Omental fat pad (tissue), 4 donors: Measurements from ENCODE around the gene UBE3D. TPM values are rescaled to one million over a fixed set of nuclear protein-coding genes. Genes with fewer than 3 reads are reported as not detected.

Experiments used
- ATAC-seq: fragments of 150-250 bp; one replicate; pipeline ENCODE4 v1.9.1; 2016; ENCODE audit warnings: mild to moderate bottlenecking, moderate library complexity; ENCODE audit not compliant: low FRiP score
- DNase-seq: peaks from one replicate; pipeline ENCODE4 v3.0.0-alpha.2; 2019; ENCODE audit warnings: low spot score
- CTCF ChIP-seq, 3 donors: fragments of 450-650 bp; IDR thresholded peaks; one replicate each; pipeline ENCODE4 v1.5.1; 2016 to 2017; ENCODE audit warnings: antibody characterized with exemption in 3 of 3, mild to moderate bottlenecking in 3 of 3, moderate library complexity in 2 of 3
- total RNA-seq, 4 donors: library from RNA; depleted of rRNA; stranded (reverse); fragments of >200 nt; gene quantifications; one replicate each; pipeline ENCODE4 v1.1.0, GENCODE V29; 2016

The UBE3D gene
- total RNA-seq = 10 to 100 TPM in 1 of 4 donors, 1 to 10 TPM in 3; 6.1 to 17.5 (median 7.5) TPM

DNA sequence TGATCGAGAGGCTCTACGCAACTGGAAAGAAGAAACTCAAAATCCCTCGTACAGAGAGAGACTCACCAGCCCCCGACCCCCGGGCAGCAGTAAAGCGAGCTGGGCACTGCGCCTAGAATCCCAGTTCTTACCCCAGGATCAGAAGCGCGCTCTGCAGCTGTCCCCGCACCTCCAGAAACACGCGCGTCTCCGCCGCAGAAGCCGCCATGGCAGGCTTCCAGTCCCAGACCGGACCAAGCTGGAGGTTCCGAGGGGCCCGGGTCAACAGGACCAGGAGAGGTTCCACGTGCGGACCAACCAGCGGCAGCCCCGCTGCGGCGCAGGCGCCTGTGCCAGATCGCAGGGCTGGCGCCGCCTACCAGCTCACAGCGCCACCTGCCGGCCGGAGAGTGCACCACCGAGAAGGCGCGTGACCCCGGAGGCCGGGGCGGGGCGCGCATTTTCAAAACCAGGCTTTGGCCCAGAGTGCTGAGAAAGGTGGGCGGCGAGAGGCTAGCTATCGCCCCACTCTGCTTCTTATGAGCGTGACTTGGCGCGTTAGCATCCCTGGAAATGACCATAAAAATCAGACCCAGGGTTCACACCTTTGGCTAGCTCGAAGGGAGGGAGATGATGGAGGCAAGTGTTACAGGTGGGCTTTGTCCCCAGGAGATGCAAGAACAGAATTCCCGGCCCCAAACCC lies at the start of gene UBE3D:
TSS of gene UBE3D (minus strand) at position 331 of the 682 bp plus-strand sequence. CDS start at position 208, 123 bp downstream.
- ATAC-seq (peak; percentile 84), DNase-seq (peak; percentile 90)
- peak in 2 of 3 donors; percentile 61 to 85 for TF ChIP-seq CTCF (IDR thresholded peaks at IDR 0.05)

DNA sequence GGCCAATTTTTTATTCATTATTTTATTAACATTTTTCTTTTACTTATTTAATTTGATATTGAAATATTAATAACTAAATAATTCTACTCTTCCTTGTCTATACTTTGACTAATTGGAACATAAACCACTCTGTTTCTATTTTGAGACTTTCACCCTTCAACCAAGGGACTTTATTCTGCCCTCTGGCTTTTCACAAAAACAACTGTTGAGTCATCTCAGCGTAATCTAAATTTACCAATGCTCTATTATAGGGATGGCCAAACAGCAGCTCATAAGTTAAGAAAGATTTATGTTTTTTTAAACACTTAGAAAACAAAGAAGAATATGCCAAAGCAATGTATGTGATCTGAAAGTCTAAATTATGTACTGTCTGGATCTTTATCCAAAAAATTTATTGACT lies 48.5 kb upstream of the UBE3D start:
- DNase-seq (no peak), ATAC-seq (no peak)
- no peak for TF ChIP-seq CTCF (IDR thresholded peaks at IDR 0.05)

- DNase-seq = no peak
- no peak for ATAC-seq
Observed at GRCh38 chr6:83113258-83113657, 47.6 kb upstream of the UBE3D start.

GRCh38 chr6:83108378-83108777 lies 42.7 kb upstream of the UBE3D start:
- ATAC-seq (no peak), DNase-seq (no peak)
- TF ChIP-seq CTCF (IDR thresholded peaks at IDR 0.05) = no peak

More at GRCh38 chr6:83113258-83113657, 47.6 kb upstream of the UBE3D start:
- TF ChIP-seq CTCF (IDR thresholded peaks at IDR 0.05) = no peak

GRCh38 chr6:83098589-83098988 lies 32.9 kb upstream of the UBE3D start:
- no peak for ATAC-seq
- TF ChIP-seq CTCF (IDR thresholded peaks at IDR 0.05) = no peak
- DNase-seq = no peak

- TF ChIP-seq CTCF (IDR thresholded peaks at IDR 0.05) = no peak
- DNase-seq = no peak
- no peak for ATAC-seq
Observed at GRCh38 chr6:83097675-83098074, 32.0 kb upstream of the UBE3D start.

- ATAC-seq = no peak
- no peak for TF ChIP-seq CTCF (IDR thresholded peaks at IDR 0.05)
- no peak for DNase-seq
Observed at GRCh38 chr6:83097204-83097603, 31.6 kb upstream of the UBE3D start.
